Left lung (tissue), 10 donors: ENCODE results near the gene SWT1. TPM values are rescaled to one million over a fixed set of nuclear protein-coding genes. Genes with fewer than 3 reads are reported as not detected.
"Not testable (repeated sequence)": the region's sequence is repeated elsewhere in the genome, so short reads cannot be mapped to it uniquely, and the experiment has no call there.

ENCODE experiments used
- ATAC-seq: fragments of 200-7000 bp; cut with Tn5 transposase; one replicate; pipeline ENCODE4 v1.9.1; 2020; ENCODE audit warnings: moderate library complexity
- DNase-seq, 4 donors: peaks; one replicate each; pipeline ENCODE4 v3.0.0-alpha.2; 2013 to 2020
- H3K27ac ChIP-seq, 2 donors: fragments of 200-600 bp; sonication (generic) in 1 of 2; one replicate each; pipeline versions ENCODE4 v1.5.0 to v1.8.0; 2020 to 2021
- H3K27me3 ChIP-seq, 2 donors: fragments of 200-600 bp; sonication (generic) in 1 of 2; one replicate each; pipeline versions ENCODE4 v1.5.0 to v1.8.0; 2020 to 2021
- H3K36me3 ChIP-seq, 2 donors: fragments of 200-600 bp; sonication (generic) in 1 of 2; one replicate each; pipeline versions ENCODE4 v1.5.0 to v1.8.0; 2020 to 2021
- H3K4me1 ChIP-seq, 2 donors: fragments of 200-600 bp; one replicate each; pipeline ENCODE4 v1.8.0; 2021
- H3K4me3 ChIP-seq, 2 donors: fragments of 200-600 bp; sonication (generic) in 1 of 2; one replicate each; pipeline versions ENCODE4 v1.5.0 to v1.8.0; 2020 to 2021; ENCODE audit warnings: mild to moderate bottlenecking in 1 of 2
- H3K9me3 ChIP-seq, 2 donors: fragments of 200-600 bp; sonication (generic) in 1 of 2; one replicate each; pipeline versions ENCODE4 v1.5.0 to v1.8.0; 2020 to 2021
- CTCF ChIP-seq, 2 donors: fragments of 200-600 bp; sonication (generic) in 1 of 2; IDR thresholded peaks; one replicate each; pipeline versions ENCODE4 v1.5.0 to v1.8.0; 2021; ENCODE audit warnings: antibody characterized with exemption in 2 of 2
- intact Hi-C, 2 donors: fragments of 100-400 bp; cut with DNase I; formaldehyde crosslinking; loops; one replicate each; pipeline versions ENCODE4 v1.11.2 to v1.14.2; 2022
- polyA plus RNA-seq, 6 donors: library from polyadenylated mRNA; unstranded; fragments of 120-200 nt; gene quantifications; one replicate each; pipeline ENCODE4 v1.2.1, GENCODE V29; 2013; ENCODE audit not compliant: insufficient read length in 6 of 6
- total RNA-seq, 2 donors: library from RNA; stranded (reverse); fragmentation: NEBNext Ultra II Directional; extraction: Animal tissue kit (Norgen Biotek cat#: 25700); gene quantifications; one replicate each; pipeline ENCODE4 v1.2.1, GENCODE V29; 2021
- donor health status: DM: no; HTN: yes; CAD: no.
- donor health status: DM: no; HTN: no; CAD: no.

Gene SWT1
- total and polyA plus RNA-seq, 8 donors = 6.5 to 11.4 (median 9.5) TPM

GRCh38 chr1:185317034-185317885, 160.3 kb downstream of the SWT1 start, which contains the start of gene IVNS1ABP:
IVNS1ABP (minus strand) TSS chr1:185317243; CDS start chr1:185309493, 7,750 bp downstream.
- TF ChIP-seq CTCF (IDR thresholded peaks at IDR 0.05) = no peak
- H3K27ac ChIP-seq = peak within 1 kb of the TSS; percentile 98 to 99
- no peaks in the 10 kb centered on the region for H3K9me3 ChIP-seq
- peak; percentile 90 for ATAC-seq
- no peaks in the 10 kb centered on the region for H3K36me3 ChIP-seq
- peak; percentile 93 to 97 (median 96) for DNase-seq
- no peaks in the 10 kb centered on the region for H3K27me3 ChIP-seq
- peaks cover 20 to 47% of the 10 kb centered on the region in 2 donors for H3K4me1 ChIP-seq
- H3K4me3 ChIP-seq = peak within 1 kb of the TSS; percentile 97
- intact Hi-C loops = no loop called here

DNA sequence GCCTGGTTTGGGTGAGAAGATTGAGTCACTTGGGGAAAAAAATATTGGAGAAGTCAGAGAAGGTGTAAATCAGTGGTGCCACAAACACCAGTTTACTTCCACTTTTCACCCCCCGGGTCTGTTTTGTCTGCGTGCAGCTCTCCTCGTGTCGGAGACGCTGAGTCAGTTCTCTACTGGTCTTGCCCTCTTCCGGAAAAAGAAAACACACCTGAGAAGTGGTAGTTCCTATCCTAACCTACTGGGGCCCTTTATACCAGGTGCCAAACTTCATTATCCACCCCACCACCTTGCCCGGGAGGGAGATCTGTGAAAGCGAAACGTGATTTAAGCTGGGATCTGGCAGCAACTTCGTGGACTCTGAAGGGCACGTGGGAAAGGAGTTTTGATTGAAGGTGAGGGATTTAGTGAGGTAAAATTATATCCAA, 160.9 kb downstream of the SWT1 start:
- Histone ChIP-seq H3K4me3 (peak overlapping the region; percentile 97), H3K27me3 (no peaks in the 10 kb centered on the region), H3K27ac (peak overlapping the region; percentile 98 to 99), H3K4me1 (peaks cover 20 to 40% of the 10 kb centered on the region in 2 donors), H3K9me3 (no peaks in the 10 kb centered on the region), H3K36me3 (no peaks in the 10 kb centered on the region)
- no peak for TF ChIP-seq CTCF (IDR thresholded peaks at IDR 0.05)
- intact Hi-C loops = no loop called here
- peak; percentile 25 for ATAC-seq
- peak in 3 of 4 donors; percentile 29 to 67 (median 42) for DNase-seq

DNA sequence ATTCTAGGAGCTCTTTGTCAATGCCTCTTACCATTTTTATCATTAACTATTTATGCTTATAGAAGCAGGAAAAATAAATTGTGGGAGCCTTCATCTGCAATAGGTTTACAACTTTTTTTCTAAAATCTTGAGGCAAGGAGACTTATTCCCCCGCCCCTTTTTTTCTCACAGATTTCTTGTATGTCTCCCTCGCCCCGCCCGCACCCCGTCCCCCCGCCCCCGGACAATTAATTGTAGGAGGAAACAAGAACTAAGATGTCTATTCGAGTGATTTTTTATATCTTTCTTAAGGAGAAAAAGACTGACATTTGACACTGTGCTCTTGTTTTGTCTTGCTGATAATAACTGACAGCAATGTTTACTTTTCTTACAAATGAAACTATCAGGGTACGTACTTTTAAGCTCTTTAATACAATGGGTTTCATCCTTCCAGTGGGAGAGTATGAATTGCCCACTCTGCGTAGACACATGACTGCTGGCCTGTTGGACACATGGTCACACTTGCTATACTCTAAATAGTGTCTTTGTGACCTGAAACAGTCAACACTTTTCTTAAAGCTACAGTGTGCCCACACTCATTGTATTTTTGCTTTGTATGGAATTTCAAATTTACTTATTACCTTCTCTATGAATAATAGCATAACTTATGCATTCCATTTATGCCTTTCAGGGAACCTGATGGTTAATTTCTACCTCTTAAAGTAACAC, 161.6 kb downstream of the SWT1 start:
- peaks cover 19 to 34% of the 10 kb centered on the region in 2 donors for H3K4me1 ChIP-seq
- no peaks in the 10 kb centered on the region for H3K36me3 ChIP-seq
- no peaks in the 10 kb centered on the region for H3K9me3 ChIP-seq
- peak overlapping the region; percentile 98 to 99 for H3K27ac ChIP-seq
- peak overlapping the region in 1 of 2 donors; percentile 97 for H3K4me3 ChIP-seq
- intact Hi-C loops = no loop called here
- ATAC-seq = no peak
- DNase-seq = no peak
- no peaks in the 10 kb centered on the region for H3K27me3 ChIP-seq
- TF ChIP-seq CTCF (IDR thresholded peaks at IDR 0.05) = no peak

DNA sequence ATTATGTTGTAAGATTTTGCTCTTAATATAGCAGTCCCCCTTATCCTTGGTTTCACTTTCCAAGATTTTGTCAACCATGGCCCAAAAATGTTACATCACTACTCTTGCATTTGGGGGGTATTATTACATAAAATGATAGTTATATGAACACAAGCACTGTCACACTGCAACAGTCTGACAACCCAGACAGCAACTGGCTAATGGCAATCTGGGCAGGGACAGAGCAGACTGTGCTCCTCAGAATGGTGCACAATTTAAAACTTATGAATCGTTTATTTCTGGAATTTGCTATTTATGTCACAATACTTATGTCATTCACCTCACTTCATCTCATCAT, 162.1 kb downstream of the SWT1 start:
- H3K36me3 ChIP-seq = no peaks in the 10 kb centered on the region
- peak overlapping the region in 1 of 2 donors; percentile 99 for H3K27ac ChIP-seq
- H3K4me3 ChIP-seq = no peak overlapping the region
- no peak for DNase-seq
- ATAC-seq = no peak
- H3K9me3 ChIP-seq = no peaks in the 10 kb centered on the region
- peaks cover 13 to 28% of the 10 kb centered on the region in 2 donors for H3K4me1 ChIP-seq
- TF ChIP-seq CTCF (IDR thresholded peaks at IDR 0.05) = no peak
- intact Hi-C loops = no loop called here
- H3K27me3 ChIP-seq = no peaks in the 10 kb centered on the region

- H3K36me3 ChIP-seq, H3K9me3 ChIP-seq, H3K27me3 ChIP-seq, ATAC-seq, H3K27ac ChIP-seq, intact Hi-C loops, H3K4me3 ChIP-seq, DNase-seq: not testable (repeated sequence)
- peaks cover 0 to 20% of the 10 kb centered on the region in 2 donors for H3K4me1 ChIP-seq
These were observed 164.1 kb downstream of the SWT1 start for GRCh38 chr1:185321104-185321503.

DNA sequence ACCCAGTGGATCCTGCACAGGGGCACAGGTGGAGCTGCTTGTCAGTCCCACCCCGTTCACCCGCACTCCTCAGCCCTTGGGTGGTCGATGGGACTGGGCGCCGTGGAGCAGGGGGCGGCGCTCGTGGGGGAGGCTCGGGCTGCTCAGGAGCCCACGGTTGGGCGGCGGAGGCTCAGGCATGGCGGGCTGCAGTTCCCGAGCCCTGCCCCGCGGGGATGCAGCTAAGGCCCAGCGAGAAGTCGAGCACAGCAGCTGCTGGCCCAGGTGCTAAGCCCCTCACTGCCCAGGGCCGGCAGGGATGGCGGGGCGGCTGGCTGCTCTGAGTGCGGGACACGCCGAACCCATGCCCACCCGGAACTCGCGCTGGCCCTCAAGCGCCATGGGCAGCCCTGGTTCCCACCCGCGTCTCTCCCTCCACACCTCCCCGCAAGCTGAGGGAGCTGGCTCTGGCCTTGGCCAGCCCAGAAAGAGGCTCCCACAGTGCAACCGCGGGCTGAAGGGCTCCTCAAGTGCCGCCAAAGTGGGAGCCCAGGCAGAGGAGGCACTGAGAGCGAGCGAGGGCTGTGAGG, 164.8 kb downstream of the SWT1 start:
- H3K9me3 ChIP-seq, H3K27ac ChIP-seq, intact Hi-C loops, H3K27me3 ChIP-seq, H3K4me3 ChIP-seq, ATAC-seq, H3K36me3 ChIP-seq: not testable (repeated sequence)
- DNase-seq = peak in 1 of 4 donors; percentile 64
- peaks cover 0 to 20% of the 10 kb centered on the region in 2 donors for H3K4me1 ChIP-seq
